IPS-18a (cell line): Measurements from ENCODE around the gene CACNA1D.

Source experiments
- H3K27ac ChIP-seq: one replicate; pipeline ENCODE4 v1.5.1; 2013; ENCODE audit warnings: low read length
- H3K27me3 ChIP-seq: one replicate; pipeline ENCODE4 v1.6.1; 2013; ENCODE audit warnings: mild to moderate bottlenecking, low read length; ENCODE audit not compliant: control insufficient read depth, insufficient read depth
- H3K36me3 ChIP-seq: one replicate; pipeline ENCODE4 v1.6.1; 2013; ENCODE audit warnings: low read depth, low read length; ENCODE audit not compliant: control insufficient read depth
- H3K4me1 ChIP-seq: one replicate; pipeline ENCODE4 v1.6.1; 2013; ENCODE audit warnings: low read depth, low read length; ENCODE audit not compliant: control insufficient read depth
- H3K4me3 ChIP-seq: one replicate; pipeline ENCODE4 v1.5.1; 2013; ENCODE audit warnings: low read length
- H3K9ac ChIP-seq: one replicate; pipeline ENCODE4 v1.6.1; 2013; ENCODE audit warnings: mild to moderate bottlenecking, low read length, moderate library complexity
- H3K9me3 ChIP-seq: one replicate; pipeline ENCODE4 v1.6.1; 2013; ENCODE audit warnings: low read depth, low read length; ENCODE audit not compliant: control insufficient read depth

Gene CACNA1D

DNA sequence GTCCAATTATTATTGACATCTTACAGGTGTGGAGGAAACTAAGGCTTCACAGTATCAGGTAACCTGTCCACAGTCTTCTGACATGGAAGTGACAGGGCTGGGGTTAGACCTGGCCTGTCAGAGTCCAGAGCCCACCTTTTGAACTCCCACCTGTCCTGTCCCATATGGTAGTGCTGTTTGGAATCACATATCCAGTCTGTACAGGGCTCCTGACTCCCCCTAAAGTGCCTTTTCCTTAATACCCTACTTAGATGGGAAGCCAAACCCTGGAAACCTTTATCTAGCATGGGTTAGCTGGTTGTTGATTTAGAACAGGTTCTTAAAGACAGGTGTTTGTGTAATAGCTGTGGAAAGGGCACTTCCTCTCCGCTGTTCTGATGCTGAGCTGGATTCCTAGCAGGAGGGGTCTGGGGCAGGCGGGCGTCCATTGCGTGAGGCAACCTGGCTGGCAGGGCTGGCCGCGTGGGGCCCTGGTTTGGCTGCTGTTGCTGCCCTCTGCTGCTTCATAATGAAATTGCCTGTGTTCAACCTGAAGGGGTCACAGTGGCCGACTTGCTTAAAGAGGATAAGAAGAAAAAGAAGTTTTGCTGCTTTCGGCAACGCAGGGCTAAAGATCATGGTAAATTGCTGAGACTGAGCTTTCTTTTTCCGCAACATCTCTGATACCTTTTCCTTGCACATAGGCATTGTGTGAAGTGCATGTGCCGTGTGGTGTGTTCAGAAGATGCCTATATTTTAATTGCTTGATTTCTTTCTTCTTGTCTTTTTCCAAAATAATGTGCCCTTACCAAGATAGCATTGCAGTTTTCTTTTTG is 215.7 kb downstream of the CACNA1D start:
- H3K27ac ChIP-seq: no peak overlapping the region
- no peak overlapping the region for H3K4me3 ChIP-seq
- H3K4me1 ChIP-seq: no peaks in the 10 kb centered on the region

DNA sequence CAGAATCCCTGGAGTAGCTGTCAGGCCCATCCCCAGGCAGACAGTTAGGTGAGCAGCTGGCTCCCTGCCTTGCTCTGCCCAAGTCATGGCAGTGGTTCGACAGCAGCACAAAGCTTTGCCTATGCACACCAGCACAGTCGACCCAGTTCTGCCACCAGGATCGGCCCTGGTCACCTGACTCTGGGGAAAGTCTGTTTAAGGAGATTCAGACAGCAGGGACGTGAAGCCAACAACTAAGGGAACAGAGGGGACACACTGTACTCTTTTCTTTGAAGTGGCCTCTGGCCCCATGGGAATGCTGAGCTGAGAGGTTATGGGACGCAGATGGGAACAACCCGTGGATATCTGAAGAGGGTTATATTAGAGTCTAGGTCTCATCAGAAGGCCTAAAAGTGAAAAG is 217.0 kb downstream of the CACNA1D start:
- H3K27ac ChIP-seq: no peak overlapping the region
- H3K9ac ChIP-seq: no peak overlapping the region
- H3K9me3 ChIP-seq: no peaks in the 10 kb centered on the region
- H3K4me1 ChIP-seq: no peaks in the 10 kb centered on the region
- no peaks in the 10 kb centered on the region for H3K36me3 ChIP-seq
- H3K4me3 ChIP-seq: no peak overlapping the region
- no peaks in the 10 kb centered on the region for H3K27me3 ChIP-seq

More for the DNA sequence above, 215.7 kb downstream of the CACNA1D start:
- no peaks in the 10 kb centered on the region for H3K9me3 ChIP-seq
- H3K27me3 ChIP-seq: no peaks in the 10 kb centered on the region
- H3K9ac ChIP-seq: no peak overlapping the region
- no peaks in the 10 kb centered on the region for H3K36me3 ChIP-seq

GRCh38 chr3:53712817-53713388 is 218.5 kb downstream of the CACNA1D start:
- Histone ChIP-seq H3K27ac (no peak overlapping the region), H3K36me3 (no peaks in the 10 kb centered on the region), H3K9me3 (no peaks in the 10 kb centered on the region), H3K27me3 (no peaks in the 10 kb centered on the region), H3K9ac (no peak overlapping the region), H3K4me1 (no peaks in the 10 kb centered on the region), H3K4me3 (no peak overlapping the region)

DNA sequence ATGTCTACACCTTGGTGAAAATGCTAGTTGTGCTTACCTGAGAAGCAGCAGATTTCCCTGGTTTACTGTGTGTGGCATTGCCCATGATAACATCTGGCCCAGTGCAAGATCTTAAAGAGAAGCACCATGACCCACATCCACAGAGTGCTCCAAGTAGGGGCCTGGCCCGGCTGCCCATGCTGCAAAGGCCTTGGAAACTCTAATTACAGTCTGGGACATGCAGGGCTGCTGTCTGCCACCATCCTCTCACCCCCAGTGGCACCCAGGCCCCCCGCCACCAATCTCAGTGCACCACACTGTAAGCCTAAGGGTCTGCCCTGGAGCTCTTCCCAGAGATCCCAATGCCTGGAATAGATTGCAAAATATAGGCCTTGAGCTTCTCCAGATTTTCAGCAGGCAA is 219.2 kb downstream of the CACNA1D start:
- no peaks in the 10 kb centered on the region for H3K36me3 ChIP-seq
- H3K4me1 ChIP-seq: no peaks in the 10 kb centered on the region
- H3K27me3 ChIP-seq: no peaks in the 10 kb centered on the region
- no peak overlapping the region for H3K27ac ChIP-seq
- no peaks in the 10 kb centered on the region for H3K9me3 ChIP-seq
- H3K4me3 ChIP-seq: no peak overlapping the region
- no peak overlapping the region for H3K9ac ChIP-seq

DNA sequence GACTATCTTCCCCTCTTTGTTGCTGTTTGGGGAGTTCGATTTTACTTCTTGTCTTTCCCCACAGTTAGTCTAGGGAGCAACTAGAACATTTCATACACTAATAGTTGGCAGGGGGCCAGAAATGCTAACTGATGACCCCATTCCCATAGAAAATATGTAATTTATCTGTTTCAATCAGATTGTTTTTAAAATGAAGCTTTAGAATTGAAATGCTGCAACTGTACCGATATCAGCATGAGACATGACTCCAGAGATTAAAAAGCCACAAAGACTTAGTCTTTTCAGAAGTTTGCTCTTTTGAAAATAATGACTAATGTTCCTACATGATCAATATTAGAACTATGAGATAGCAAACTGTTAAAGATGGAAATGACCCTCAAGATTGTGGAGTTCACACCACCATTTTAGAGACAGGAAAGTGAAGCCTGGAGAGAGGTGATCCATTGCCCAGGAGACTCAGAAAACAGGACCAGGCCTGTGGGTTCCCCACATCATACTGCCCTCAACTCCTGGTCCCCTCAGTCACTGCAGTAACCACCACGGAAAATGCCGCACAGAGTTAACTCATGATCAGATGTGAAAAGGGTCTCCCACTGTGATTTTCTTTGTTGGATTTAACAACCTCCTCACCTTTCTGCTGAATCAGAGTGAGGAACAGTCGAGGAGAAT is 221.5 kb downstream of the CACNA1D start:
- H3K36me3 ChIP-seq: no peaks in the 10 kb centered on the region
- H3K27ac ChIP-seq: no peak overlapping the region
- H3K9me3 ChIP-seq: no peaks in the 10 kb centered on the region
- H3K4me1 ChIP-seq: no peaks in the 10 kb centered on the region
- H3K4me3 ChIP-seq: no peak overlapping the region
- no peak overlapping the region for H3K9ac ChIP-seq
- no peaks in the 10 kb centered on the region for H3K27me3 ChIP-seq

DNA sequence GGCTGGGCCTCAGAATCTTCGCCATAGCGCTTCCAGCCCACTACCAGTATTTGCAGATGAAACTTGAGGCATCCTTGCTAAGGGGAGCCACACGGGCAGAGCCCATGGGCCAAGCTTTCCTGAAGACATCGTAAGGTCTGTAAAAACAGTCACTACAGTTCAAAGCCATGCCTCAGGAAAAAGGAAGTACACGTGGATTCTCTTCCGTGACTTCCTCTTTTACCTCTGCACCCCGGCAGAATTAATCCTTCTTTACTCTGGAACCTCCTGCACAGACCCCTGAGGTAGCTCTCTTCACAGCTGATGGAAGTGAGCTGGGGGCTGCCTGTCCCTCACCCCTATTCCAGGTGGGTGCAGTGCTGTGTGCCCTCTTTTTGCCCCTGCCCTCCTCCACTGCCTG is 222.6 kb downstream of the CACNA1D start:
- H3K9me3 ChIP-seq: no peaks in the 10 kb centered on the region
- H3K27me3 ChIP-seq: no peaks in the 10 kb centered on the region
- H3K27ac ChIP-seq: no peak overlapping the region
- no peaks in the 10 kb centered on the region for H3K4me1 ChIP-seq
- no peaks in the 10 kb centered on the region for H3K36me3 ChIP-seq
- no peak overlapping the region for H3K4me3 ChIP-seq
- no peak overlapping the region for H3K9ac ChIP-seq

DNA sequence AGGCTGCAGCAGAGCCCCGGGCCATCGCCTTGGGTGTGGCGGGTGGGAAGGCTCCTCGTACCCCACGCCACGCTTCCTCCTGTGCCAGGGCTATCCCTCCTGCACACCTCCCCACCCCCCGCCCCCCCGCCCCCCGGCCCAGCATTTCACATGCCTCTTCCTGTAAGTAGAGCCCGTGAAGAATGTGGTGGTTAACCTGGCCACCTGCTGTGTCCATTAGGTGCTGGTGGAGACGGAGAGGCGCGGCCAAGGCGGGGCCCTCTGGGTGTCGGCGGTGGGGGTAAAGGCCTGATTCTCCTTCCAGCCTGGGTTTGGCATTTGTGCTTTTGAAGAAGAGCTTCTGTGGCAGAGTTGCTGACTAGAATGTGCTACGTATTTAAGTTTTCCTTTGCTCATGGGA is 224.1 kb downstream of the CACNA1D start:
- H3K4me1 ChIP-seq: no peaks in the 10 kb centered on the region
- no peak overlapping the region for H3K27ac ChIP-seq

DNA sequence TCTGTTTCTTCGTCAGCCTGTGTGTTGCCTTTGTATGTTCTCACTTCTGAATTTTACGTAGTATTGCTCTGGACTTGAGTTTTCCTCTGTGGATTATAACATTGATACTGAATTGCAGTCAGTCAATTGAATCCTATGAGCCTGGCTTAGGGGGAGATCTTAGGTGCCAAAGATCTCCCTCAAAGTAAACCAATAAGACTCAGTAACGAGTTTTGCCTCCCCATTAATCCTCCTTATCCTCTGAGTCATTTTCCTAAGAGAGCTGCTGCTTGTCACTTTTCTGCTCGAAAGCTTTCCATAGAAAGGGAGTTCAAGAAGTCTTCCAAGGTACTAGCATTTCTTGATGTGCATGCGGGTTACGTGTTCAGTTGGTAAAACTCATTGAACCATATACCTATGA is 225.4 kb downstream of the CACNA1D start:
- H3K4me3 ChIP-seq: no peak overlapping the region
- H3K27me3 ChIP-seq: no peaks in the 10 kb centered on the region
- H3K9me3 ChIP-seq: no peaks in the 10 kb centered on the region
- H3K36me3 ChIP-seq: no peaks in the 10 kb centered on the region
- no peak overlapping the region for H3K27ac ChIP-seq
- no peak overlapping the region for H3K9ac ChIP-seq
- no peaks in the 10 kb centered on the region for H3K4me1 ChIP-seq

More for the DNA sequence above, 224.1 kb downstream of the CACNA1D start:
- Histone ChIP-seq H3K27me3 (no peaks in the 10 kb centered on the region), H3K9me3 (no peaks in the 10 kb centered on the region), H3K9ac (no peak overlapping the region), H3K36me3 (no peaks in the 10 kb centered on the region), H3K4me3 (no peak overlapping the region)

- no peak overlapping the region for H3K27ac ChIP-seq
- no peaks in the 10 kb centered on the region for H3K9me3 ChIP-seq
- H3K36me3 ChIP-seq: no peaks in the 10 kb centered on the region
- H3K4me1 ChIP-seq: no peaks in the 10 kb centered on the region
- no peaks in the 10 kb centered on the region for H3K27me3 ChIP-seq
- no peak overlapping the region for H3K4me3 ChIP-seq
- no peak overlapping the region for H3K9ac ChIP-seq
Observed at GRCh38 chr3:53721187-53722119, 227.0 kb downstream of the CACNA1D start.

- no peaks in the 10 kb centered on the region for H3K27me3 ChIP-seq
- H3K36me3 ChIP-seq: no peaks in the 10 kb centered on the region
- no peaks in the 10 kb centered on the region for H3K9me3 ChIP-seq
- H3K27ac ChIP-seq: no peak overlapping the region
- no peaks in the 10 kb centered on the region for H3K4me1 ChIP-seq
- no peak overlapping the region for H3K4me3 ChIP-seq
- no peak overlapping the region for H3K9ac ChIP-seq
Observed at GRCh38 chr3:53724566-53724965, 230.2 kb downstream of the CACNA1D start.

DNA sequence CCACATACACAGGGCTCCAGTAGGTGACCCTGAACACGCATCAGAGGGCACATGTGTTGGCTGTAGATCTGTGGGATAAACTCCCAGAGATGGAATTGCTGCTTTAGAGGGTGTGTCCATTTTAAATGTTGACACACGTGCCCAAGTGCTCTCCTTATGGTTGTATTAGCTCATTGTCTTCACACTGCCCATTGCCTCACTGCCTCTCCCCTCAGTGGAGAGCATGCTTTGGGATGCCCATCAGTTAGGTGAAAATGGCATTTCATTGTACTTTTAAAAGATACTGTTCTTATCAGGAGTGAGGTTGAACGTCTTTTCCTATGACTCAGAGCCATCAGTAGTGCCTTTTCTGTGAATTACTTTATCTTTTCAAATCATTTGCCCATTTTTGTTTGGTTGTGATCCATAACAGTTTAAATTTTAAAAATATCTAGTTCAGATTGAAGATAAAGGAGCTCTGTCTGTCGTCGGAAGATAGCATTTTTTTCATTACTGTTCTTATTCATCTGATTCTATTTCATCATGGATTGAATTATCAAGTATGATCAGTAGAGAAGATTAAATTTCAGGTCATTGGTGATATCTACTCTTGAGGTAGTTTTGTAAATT is 231.1 kb downstream of the CACNA1D start:
- no peak overlapping the region for H3K27ac ChIP-seq
- H3K9me3 ChIP-seq: no peaks in the 10 kb centered on the region
- no peaks in the 10 kb centered on the region for H3K27me3 ChIP-seq
- no peak overlapping the region for H3K9ac ChIP-seq
- no peaks in the 10 kb centered on the region for H3K4me1 ChIP-seq
- no peak overlapping the region for H3K4me3 ChIP-seq
- H3K36me3 ChIP-seq: no peaks in the 10 kb centered on the region
